H9 (cell line): Measurements from ENCODE around the gene SBF1. TPM values are rescaled to one million over a fixed set of nuclear protein-coding genes. Genes with fewer than 3 reads are reported as not detected.

Experiments
- DNase-seq: peaks from one replicate; pipeline ENCODE4 v3.0.0-alpha.2; 2017
- H2AFZ ChIP-seq: one replicate; pipeline ENCODE4 v1.6.1; 2013; ENCODE audit warnings: mild to moderate bottlenecking, low read length, control low read depth, moderate library complexity
- H2AK5ac ChIP-seq: 2 replicates; pipeline ENCODE4 v1.6.1; 2013; ENCODE audit warnings: low read length, control low read depth, mixed read lengths; ENCODE audit not compliant: insufficient read length
- H2BK120ac ChIP-seq: one replicate; pipeline ENCODE4 v1.6.1; 2013; ENCODE audit warnings: low read depth, mild to moderate bottlenecking, low read length, control low read depth, inconsistent platforms; ENCODE audit not compliant: poor library complexity, severe bottlenecking
- H2BK12ac ChIP-seq: 2 replicates; pipeline ENCODE4 v1.6.1; 2013; ENCODE audit warnings: low read length, control low read depth, mixed read lengths, low read depth; ENCODE audit not compliant: insufficient read length
- H2BK15ac ChIP-seq: 2 replicates; pipeline ENCODE4 v1.6.1; 2013; ENCODE audit warnings: low read depth, low read length, control low read depth
- H2BK20ac ChIP-seq: one replicate; pipeline ENCODE4 v1.6.1; 2013; ENCODE audit warnings: low read depth, mild to moderate bottlenecking, low read length, control low read depth, inconsistent platforms; ENCODE audit not compliant: poor library complexity, severe bottlenecking
- H2BK5ac ChIP-seq: 2 replicates; pipeline ENCODE4 v1.6.1; 2013; ENCODE audit warnings: low read length, control low read depth, mixed read lengths; ENCODE audit not compliant: insufficient read length
- H3K14ac ChIP-seq: 2 replicates; pipeline ENCODE4 v1.6.1; 2013; ENCODE audit warnings: low read length, control low read depth; ENCODE audit not compliant: insufficient read depth
- H3K18ac ChIP-seq: 2 replicates; pipeline ENCODE4 v1.6.1; 2013; ENCODE audit warnings: low read depth, mild to moderate bottlenecking, mixed read lengths, low read length, control low read depth; ENCODE audit not compliant: insufficient read length
- H3K23ac ChIP-seq: 2 replicates; pipeline ENCODE4 v1.6.1; 2013; ENCODE audit warnings: low read length, control low read depth, mixed read lengths, low read depth; ENCODE audit not compliant: insufficient read length
- H3K23me2 ChIP-seq: 2 replicates; pipeline ENCODE4 v1.6.1; 2013; ENCODE audit warnings: low read depth, mild to moderate bottlenecking, mixed read lengths, low read length, control low read depth; ENCODE audit not compliant: insufficient read length, poor library complexity, severe bottlenecking
- H3K27ac ChIP-seq: 2 replicates; pipeline ENCODE4 v1.5.1; 2013; ENCODE audit warnings: low read length, control low read depth, mixed read lengths, low read depth; ENCODE audit not compliant: insufficient read length
- H3K27me3 ChIP-seq: 2 replicates; pipeline ENCODE4 v1.6.1; 2013; ENCODE audit warnings: low read length, control low read depth, inconsistent platforms; ENCODE audit not compliant: insufficient read depth
- H3K4ac ChIP-seq: 2 replicates; pipeline ENCODE4 v1.6.1; 2013; ENCODE audit warnings: low read depth, mild to moderate bottlenecking, control low read depth, inconsistent platforms, low read length, moderate library complexity
- H3K4me1 ChIP-seq: 2 replicates; pipeline ENCODE4 v1.6.1; 2013; ENCODE audit warnings: low read length, control low read depth, inconsistent platforms; ENCODE audit not compliant: insufficient read depth
- H3K4me2 ChIP-seq: 2 replicates; pipeline ENCODE4 v1.6.1; 2013; ENCODE audit warnings: low read length, control low read depth, mixed read lengths; ENCODE audit not compliant: insufficient read length, insufficient read depth
- H3K56ac ChIP-seq: 2 replicates; pipeline ENCODE4 v1.6.1; 2013; ENCODE audit warnings: low read depth, mild to moderate bottlenecking, mixed read lengths, low read length, control low read depth; ENCODE audit not compliant: insufficient read length
- H3K79me1 ChIP-seq: 2 replicates; pipeline ENCODE4 v1.6.1; 2013; ENCODE audit warnings: low read depth, mild to moderate bottlenecking, moderate library complexity, low read length, control low read depth, inconsistent platforms; ENCODE audit not compliant: insufficient read depth, poor library complexity, severe bottlenecking
- H3K79me2 ChIP-seq: 2 replicates; pipeline ENCODE4 v1.6.1; 2013; ENCODE audit warnings: low read length, control low read depth, inconsistent platforms; ENCODE audit not compliant: insufficient read depth
- H3K9ac ChIP-seq: 2 replicates; pipeline ENCODE4 v1.6.1; 2013; ENCODE audit warnings: low read length, control low read depth, mixed read lengths; ENCODE audit not compliant: insufficient read length; ENCODE audit errors: extremely low read depth
- H3K9me3 ChIP-seq: one replicate; pipeline ENCODE4 v1.6.1; 2013; ENCODE audit warnings: low read depth, low read length, inconsistent platforms; ENCODE audit not compliant: control insufficient read depth
- H3T11ph ChIP-seq: one replicate; pipeline ENCODE4 v1.6.1; 2013; ENCODE audit warnings: mild to moderate bottlenecking, low read length, control low read depth, inconsistent platforms
- H4K20me1 ChIP-seq: one replicate; pipeline ENCODE4 v1.6.1; 2013; ENCODE audit not compliant: control insufficient read depth, insufficient read length, insufficient read depth
- H4K5ac ChIP-seq: 2 replicates; pipeline ENCODE4 v1.6.1; 2013; ENCODE audit warnings: low read depth, mild to moderate bottlenecking, mixed read lengths, low read length, control low read depth; ENCODE audit not compliant: insufficient read length
- H4K8ac ChIP-seq: replicated peaks from 2 replicates; pipeline ENCODE4 v1.6.1; 2013; ENCODE audit warnings: low read length, control low read depth, mixed read lengths, low read depth; ENCODE audit not compliant: insufficient read length
- H4K91ac ChIP-seq: 2 replicates; pipeline ENCODE4 v1.6.1; 2013; ENCODE audit warnings: low read depth, mild to moderate bottlenecking, moderate library complexity, mixed read lengths, low read length, control low read depth; ENCODE audit not compliant: insufficient read length
- H3K27ac Mint-ChIP-seq, 3 experiments: 2 replicates in 2 of 3; 3 replicates in 1 of 3; pipeline ENCODE4 v1.8.0; 2020 to 2021; ENCODE audit warnings: mixed read lengths in 3 of 3, mild to moderate bottlenecking in 1 of 3, moderate library complexity in 1 of 3
- H3K27me3 Mint-ChIP-seq: 2 replicates; pipeline ENCODE4 v1.8.0; 2021; ENCODE audit warnings: low read depth, mild to moderate bottlenecking, moderate library complexity, mixed read lengths
- H3K36me3 Mint-ChIP-seq, 3 experiments: 2 replicates in 2 of 3; 3 replicates in 1 of 3; pipeline ENCODE4 v1.8.0; 2020 to 2021; ENCODE audit warnings: low read depth in 3 of 3, mixed read lengths in 3 of 3; ENCODE audit not compliant: insufficient read depth in 1 of 3
- H3K4me1 Mint-ChIP-seq, 2 experiments: 2 replicates each; pipeline ENCODE4 v1.8.0; 2020; ENCODE audit warnings: mixed read lengths in 2 of 2
- H3K4me3 Mint-ChIP-seq, 2 experiments: 2 replicates in 1 of 2; 3 replicates in 1 of 2; pipeline ENCODE4 v1.8.0; 2020 to 2021; ENCODE audit warnings: mild to moderate bottlenecking in 2 of 2, mixed read lengths in 2 of 2, moderate library complexity in 1 of 2
- H3K9me3 Mint-ChIP-seq, 2 experiments: 2 replicates in 1 of 2; 3 replicates in 1 of 2; pipeline ENCODE4 v1.8.0; 2020; ENCODE audit warnings: mild to moderate bottlenecking in 2 of 2, mixed read lengths in 2 of 2, moderate library complexity in 1 of 2
- CTCF ChIP-seq: fragments of 200-600 bp; sonication (generic); conservative IDR thresholded peaks from 3 replicates; pipeline ENCODE4 v1.8.0; 2021; ENCODE audit warnings: antibody characterized with exemption, mild to moderate bottlenecking
- WGBS: extraction: QIAGEN DNeasy Blood & Tissue Kit; methylation state at CpG from one replicate; pipeline ENCODE4 v1.1.7; 2013; ENCODE audit warnings: missing lambda C conversion rate, low lambda C conversion rate, mixed read lengths; ENCODE audit not compliant: insufficient read length; ENCODE audit errors: extremely low coverage; 5-methylcytosine and 5-hydroxymethylcytosine counted together
- total RNA-seq: library from RNA; stranded (reverse); gene quantifications from 2 replicates; pipeline ENCODE4 v1.2.1, GENCODE V29; 2021

The SBF1 gene
- total RNA-seq, 1 experiment from 2014 or later: 69.8 TPM

GRCh38 chr22:50516068-50516467, 41.2 kb upstream of the SBF1 start:
- no peak for TF ChIP-seq CTCF
- no peak overlapping the region for H2BK5ac ChIP-seq
- Mint-ChIP-seq H3K27ac (peak overlapping the region in 1 of 3 experiments; percentile 2; a peak in 3 of 7 replicates), H3K4me3 (no peak overlapping the region), H3K4me1 (no peaks in the 10 kb centered on the region), H3K36me3 (peaks cover 5 to 49% (median 42%) of the 10 kb centered on the region in 3 experiments), H3K9me3 (no peaks in the 10 kb centered on the region), H3K27me3 (no peaks in the 10 kb centered on the region)
- no peak overlapping the region for H3K9ac ChIP-seq
- WGBS: no CpG with 5 or more reads among the region's 8 CpGs
- H3K14ac ChIP-seq: no peak overlapping the region
- H4K8ac ChIP-seq: no peak overlapping the region
- H3K23ac ChIP-seq: no peak overlapping the region
- H3K23me2 ChIP-seq: no peaks in the 10 kb centered on the region
- no peak overlapping the region for H3K4ac ChIP-seq
- H3K79me1 ChIP-seq: peaks cover 3% of the 10 kb centered on the region
- no peak overlapping the region for H4K5ac ChIP-seq
- peaks cover 4% of the 10 kb centered on the region; the same call in 1 of the 2 replicates for H3K79me2 ChIP-seq
- peaks cover 3% of the 10 kb centered on the region for H4K20me1 ChIP-seq
- H3T11ph ChIP-seq: no peak overlapping the region
- H3K27me3 ChIP-seq: no peaks in the 10 kb centered on the region
- no peak overlapping the region for H2AK5ac ChIP-seq
- H3K4me2 ChIP-seq: no peak overlapping the region
- no peaks in the 10 kb centered on the region for H3K4me1 ChIP-seq
- H3K18ac ChIP-seq: no peak overlapping the region
- no peak overlapping the region for H4K91ac ChIP-seq
- H3K9me3 ChIP-seq: no peaks in the 10 kb centered on the region
- H2BK120ac ChIP-seq: no peak overlapping the region
- no peak overlapping the region for H2AFZ ChIP-seq
- no peak for DNase-seq
- H3K27ac ChIP-seq: no peak overlapping the region
- no peak overlapping the region for H2BK12ac ChIP-seq
- H3K56ac ChIP-seq: no peak overlapping the region
- H2BK20ac ChIP-seq: no peak overlapping the region
- H2BK15ac ChIP-seq: no peak overlapping the region
